ENCODE measurements around the gene SLC30A9.

DNA sequence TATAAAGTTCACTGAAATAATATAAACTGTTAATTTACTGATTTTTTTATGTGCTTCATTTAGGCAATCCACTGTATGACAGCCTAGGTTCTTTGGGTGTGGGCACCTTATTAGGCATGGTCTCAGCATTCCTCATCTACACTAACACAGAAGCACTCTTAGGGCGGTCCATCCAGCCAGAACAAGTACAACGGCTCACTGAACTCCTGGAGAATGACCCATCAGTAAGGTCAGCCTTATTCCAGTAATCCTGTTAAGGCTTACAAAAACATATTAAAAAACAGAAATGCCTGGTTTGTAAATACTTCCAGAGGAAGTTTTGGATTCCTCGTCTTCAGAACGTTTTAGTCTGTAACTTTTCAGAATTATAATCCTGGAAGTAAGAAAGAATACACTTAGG lies 80.1 kb downstream of the SLC30A9 start:
- TF ChIP-seq, protein P1, sequence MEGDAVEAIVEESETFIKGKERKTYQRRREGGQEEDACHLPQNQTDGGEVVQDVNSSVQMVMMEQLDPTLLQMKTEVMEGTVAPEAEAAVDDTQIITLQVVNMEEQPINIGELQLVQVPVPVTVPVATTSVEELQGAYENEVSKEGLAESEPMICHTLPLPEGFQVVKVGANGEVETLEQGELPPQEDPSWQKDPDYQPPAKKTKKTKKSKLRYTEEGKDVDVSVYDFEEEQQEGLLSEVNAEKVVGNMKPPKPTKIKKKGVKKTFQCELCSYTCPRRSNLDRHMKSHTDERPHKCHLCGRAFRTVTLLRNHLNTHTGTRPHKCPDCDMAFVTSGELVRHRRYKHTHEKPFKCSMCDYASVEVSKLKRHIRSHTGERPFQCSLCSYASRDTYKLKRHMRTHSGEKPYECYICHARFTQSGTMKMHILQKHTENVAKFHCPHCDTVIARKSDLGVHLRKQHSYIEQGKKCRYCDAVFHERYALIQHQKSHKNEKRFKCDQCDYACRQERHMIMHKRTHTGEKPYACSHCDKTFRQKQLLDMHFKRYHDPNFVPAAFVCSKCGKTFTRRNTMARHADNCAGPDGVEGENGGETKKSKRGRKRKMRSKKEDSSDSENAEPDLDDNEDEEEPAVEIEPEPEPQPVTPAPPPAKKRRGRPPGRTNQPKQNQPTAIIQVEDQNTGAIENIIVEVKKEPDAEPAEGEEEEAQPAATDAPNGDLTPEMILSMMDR (IDR thresholded peaks at IDR 0.05) = no peak
- TF ChIP-seq, protein P2, sequence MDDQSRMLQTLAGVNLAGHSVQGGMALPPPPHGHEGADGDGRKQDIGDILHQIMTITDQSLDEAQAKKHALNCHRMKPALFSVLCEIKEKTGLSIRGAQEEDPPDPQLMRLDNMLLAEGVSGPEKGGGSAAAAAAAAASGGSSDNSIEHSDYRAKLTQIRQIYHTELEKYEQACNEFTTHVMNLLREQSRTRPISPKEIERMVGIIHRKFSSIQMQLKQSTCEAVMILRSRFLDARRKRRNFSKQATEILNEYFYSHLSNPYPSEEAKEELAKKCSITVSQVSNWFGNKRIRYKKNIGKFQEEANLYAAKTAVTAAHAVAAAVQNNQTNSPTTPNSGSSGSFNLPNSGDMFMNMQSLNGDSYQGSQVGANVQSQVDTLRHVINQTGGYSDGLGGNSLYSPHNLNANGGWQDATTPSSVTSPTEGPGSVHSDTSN (IDR thresholded peaks at IDR 0.05) = no peak
- TF ChIP-seq MAZ (IDR thresholded peaks at IDR 0.05; ENCODE audit: borderline replicate concordance, low read depth, low read length) = no peak
- no peak for TF ChIP-seq KDM1A (IDR thresholded peaks at IDR 0.05; ENCODE audit: low read depth)
- no peak for TF ChIP-seq RFX5 (IDR thresholded peaks at IDR 0.05)
- TF ChIP-seq EHMT2 (IDR thresholded peaks at IDR 0.05; ENCODE audit: low read depth) = no peak
- no peak for TF ChIP-seq ZSCAN20 (CRISPR knock-in tag; IDR thresholded peaks at IDR 0.05)
- TF ChIP-seq POLR2AphosphoS2 (conservative IDR thresholded peaks at IDR 0.05; ENCODE audit: low read length) = no peak
- TF ChIP-seq, protein P3, sequence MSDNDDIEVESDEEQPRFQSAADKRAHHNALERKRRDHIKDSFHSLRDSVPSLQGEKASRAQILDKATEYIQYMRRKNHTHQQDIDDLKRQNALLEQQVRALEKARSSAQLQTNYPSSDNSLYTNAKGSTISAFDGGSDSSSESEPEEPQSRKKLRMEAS (IDR thresholded peaks at IDR 0.05) = no peak
- TF ChIP-seq, protein P4, sequence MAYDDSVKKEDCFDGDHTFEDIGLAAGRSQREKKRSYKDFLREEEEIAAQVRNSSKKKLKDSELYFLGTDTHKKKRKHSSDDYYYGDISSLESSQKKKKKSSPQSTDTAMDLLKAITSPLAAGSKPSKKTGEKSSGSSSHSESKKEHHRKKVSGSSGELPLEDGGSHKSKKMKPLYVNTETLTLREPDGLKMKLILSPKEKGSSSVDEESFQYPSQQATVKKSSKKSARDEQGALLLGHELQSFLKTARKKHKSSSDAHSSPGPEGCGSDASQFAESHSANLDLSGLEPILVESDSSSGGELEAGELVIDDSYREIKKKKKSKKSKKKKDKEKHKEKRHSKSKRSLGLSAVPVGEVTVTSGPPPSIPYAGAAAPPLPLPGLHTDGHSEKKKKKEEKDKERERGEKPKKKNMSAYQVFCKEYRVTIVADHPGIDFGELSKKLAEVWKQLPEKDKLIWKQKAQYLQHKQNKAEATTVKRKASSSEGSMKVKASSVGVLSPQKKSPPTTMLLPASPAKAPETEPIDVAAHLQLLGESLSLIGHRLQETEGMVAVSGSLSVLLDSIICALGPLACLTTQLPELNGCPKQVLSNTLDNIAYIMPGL (CRISPR knock-in tag; IDR thresholded peaks at IDR 0.05; ENCODE audit: borderline replicate concordance) = no peak
